Medulla oblongata (tissue), 1 donor: Measurements from ENCODE around the gene FBRSL1.
A peak's percentile ranks its signal among the peaks of the same experiment; 100 is the strongest.
"Not testable (repeated sequence)": the region's sequence is repeated elsewhere in the genome, so short reads cannot be mapped to it uniquely, and the experiment has no call there.

Experiments used
- DNase-seq: peaks from one replicate; pipeline ENCODE4 v3.0.0-alpha.2; 2015; ENCODE audit errors: extremely low spot score

The FBRSL1 gene

DNA sequence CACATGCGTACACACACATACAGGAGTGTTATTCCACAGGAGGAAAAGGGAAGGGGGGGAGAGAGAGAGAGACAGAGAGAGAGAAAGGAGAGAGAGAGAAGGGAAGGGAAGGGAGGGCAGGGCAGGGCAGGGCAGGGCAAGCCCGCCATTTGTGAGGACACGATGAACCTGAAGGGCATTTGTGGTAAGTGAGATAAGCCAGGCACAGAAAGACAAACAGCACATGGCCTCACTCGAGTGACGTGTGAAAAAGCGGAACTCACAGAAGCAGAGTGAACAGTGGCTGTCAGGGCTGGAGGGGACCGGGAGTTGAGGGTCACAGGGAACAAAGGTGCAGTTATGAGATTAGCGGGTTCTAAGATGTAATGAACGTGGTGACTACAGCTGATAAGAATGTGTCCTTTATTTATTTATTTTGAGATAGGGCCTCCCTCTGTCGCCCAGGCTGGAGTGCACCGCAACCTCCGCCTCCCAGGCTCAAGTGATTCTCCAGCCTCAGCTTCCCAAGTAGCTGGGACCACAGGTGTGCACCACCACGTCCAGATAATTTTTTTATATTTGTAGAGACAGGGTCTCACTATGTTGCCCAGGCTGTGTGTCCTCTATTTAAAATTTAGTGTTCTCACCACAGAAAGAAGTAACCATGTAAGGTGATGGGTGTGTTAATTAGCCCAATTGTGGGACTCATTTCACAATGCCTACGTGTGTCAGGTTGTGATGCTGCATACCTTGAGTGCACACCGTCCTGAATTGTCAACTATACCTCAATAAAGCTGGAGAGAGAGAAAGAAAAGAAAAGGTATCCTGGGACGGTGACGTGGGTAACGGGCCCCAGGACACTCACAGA lies 18.7 kb upstream of the FBRSL1 start:
- peak; percentile 32 for DNase-seq

- DNase-seq = no peak
These were observed 18.1 kb upstream of the FBRSL1 start for GRCh38 chr12:132471858-132472255.

DNA sequence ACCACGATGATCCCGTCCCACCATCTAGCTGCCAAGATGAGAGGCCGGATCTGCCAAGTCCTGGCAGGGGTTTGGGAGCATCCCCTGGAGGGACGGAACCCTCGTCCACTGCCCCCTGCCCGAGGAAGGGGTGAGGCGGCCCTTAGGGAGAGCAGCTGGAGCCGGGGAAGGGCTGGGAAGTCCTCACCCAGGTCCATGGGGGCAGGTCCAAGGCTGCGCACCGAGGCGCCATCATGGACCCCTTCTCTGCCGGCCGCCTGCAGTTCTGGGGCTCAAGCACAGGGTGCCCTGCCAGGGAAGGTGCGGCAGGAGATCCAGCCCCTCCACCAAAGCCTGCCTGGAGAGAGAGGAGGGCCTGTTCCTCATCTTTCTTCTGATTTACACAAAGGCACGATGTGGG lies 17.6 kb upstream of the FBRSL1 start:
- DNase-seq = no peak

DNA sequence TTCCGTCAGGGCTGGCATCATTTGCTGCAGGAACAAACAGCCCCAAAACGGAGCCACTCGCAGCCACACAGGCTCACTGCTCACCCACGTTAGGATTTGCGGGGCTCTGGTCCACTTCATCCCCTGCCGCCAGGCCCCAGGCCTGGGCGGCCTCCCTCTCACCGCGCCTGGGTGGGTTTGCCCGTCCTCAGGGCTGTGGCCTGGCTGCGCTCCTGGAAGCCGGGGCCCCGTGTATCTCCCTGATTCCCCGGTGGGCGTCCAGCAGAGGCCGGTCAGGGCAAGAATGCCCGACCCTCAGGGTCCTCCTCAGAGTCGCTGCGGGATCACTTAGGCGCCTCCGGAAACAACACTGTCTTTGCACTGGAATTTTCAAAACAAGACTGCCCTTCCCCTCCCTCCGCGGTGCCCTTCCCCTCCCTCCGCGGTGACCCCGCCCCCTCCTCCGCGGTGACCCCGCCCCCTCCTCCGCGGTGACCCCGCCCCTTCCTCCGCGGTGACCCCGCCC lies 15.7 kb upstream of the FBRSL1 start:
- no peak for DNase-seq

- not testable (repeated sequence) for DNase-seq
These were observed 15.1 kb upstream of the FBRSL1 start for GRCh38 chr12:132474799-132475303.

- DNase-seq = no peak
These were observed 14.5 kb upstream of the FBRSL1 start for GRCh38 chr12:132475304-132476037.

DNA sequence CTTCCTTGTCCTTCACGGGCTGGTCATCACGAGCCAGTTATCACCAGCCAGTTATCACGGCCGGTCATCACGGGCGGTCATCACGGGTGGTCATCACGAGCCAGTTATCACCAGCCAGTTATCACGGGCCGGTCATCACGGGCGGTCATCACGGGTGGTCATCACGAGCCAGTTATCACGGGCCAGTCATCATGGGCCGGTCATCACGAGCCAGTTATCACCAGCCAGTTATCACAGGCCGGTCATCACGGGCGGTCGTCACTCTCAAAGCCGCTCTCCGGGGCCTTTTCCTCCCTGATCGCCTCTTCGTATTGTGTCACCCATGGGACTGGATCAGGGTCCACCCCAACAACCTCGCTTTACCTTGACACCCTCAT lies 13.9 kb upstream of the FBRSL1 start:
- DNase-seq = no peak

DNA sequence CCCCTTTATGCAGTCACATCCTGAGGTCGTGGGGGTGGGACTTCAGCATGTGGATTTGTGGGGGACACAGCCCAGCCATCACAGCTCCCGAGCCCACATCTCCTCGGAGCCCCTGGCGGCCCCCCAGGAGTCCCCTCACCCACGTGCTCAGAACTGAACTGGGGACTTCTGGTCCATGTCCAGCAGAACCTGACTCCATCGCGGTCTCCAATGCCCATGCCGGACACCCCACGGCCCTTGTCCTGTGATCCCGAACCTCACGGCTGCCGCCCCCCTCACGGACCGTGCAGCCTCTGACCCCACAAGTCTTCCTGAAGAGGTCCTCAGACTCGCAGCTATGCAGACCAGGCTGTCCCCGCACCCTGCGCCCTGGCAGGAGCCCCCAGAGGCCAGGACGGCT lies 13.5 kb upstream of the FBRSL1 start:
- DNase-seq = no peak

DNA sequence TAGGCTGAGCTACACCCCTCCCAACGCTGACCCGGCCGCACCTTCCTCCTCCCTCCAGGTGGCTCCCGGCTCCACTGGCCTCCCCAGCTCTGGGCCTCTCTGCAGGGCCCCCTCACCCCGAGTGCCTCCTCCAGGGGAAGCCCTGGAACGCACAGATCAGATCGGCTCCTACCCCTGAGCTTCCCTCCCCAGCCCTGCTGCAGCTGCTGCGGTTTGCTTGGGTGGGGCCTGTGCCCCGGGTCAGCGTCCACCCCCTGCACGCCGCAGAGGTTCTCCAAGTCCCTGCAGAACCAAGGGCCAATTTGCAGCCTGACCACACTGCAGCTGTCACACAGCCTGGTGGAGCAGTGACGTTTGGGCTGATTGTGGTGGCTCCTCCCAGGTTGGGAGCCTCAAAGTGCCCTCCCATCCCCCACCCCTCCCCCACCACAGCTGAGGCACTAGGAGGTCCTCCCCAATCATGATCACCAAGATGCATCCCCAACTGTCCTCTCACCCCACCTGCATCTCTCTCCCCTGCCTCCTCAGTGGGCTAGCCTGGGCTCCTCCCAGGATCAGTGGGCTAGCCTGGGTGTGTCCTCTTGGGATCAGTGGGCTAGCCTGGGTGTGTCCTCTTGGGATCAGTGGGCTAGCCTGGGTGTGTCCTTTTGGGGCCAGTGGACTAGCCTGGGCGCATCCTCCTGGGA lies 12.8 kb upstream of the FBRSL1 start:
- DNase-seq = no peak

DNA sequence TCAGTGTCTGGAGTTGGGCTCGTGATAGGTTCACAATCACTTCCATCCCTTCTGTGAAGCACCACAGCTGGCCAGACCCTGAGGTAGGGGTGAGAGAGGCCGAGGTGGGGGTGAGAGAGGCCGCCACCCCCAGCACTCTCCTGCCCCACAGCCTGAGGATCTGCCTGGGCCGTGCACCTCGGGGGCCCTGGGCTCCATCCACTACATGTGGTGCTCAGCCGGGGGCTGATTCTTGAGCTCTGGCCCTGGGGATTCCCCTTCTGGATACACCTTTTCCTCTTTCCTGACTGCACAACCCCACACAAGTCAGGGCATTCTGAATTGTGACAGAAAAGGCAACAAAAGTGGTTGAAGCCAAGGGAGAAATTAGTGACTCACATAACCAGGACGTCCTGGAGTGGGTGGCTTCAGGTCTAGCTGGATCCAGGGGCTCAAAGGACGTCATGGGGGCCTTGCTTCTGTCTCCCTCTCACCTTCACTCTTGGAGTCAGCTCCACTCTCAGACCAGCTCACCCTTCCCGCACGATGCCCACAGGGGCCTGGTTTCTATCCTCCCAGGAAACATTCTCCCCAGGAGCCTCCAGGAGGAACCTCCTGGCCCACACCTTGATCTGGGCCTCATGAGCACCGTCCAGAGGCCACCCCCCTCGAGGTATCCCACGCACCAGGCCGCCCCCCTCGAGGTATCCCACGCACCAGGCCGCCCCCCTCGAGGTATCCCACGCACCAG lies 12.1 kb upstream of the FBRSL1 start:
- DNase-seq = no peak

- no peak for DNase-seq
These were observed 11.5 kb upstream of the FBRSL1 start for GRCh38 chr12:132478433-132478803.

DNA sequence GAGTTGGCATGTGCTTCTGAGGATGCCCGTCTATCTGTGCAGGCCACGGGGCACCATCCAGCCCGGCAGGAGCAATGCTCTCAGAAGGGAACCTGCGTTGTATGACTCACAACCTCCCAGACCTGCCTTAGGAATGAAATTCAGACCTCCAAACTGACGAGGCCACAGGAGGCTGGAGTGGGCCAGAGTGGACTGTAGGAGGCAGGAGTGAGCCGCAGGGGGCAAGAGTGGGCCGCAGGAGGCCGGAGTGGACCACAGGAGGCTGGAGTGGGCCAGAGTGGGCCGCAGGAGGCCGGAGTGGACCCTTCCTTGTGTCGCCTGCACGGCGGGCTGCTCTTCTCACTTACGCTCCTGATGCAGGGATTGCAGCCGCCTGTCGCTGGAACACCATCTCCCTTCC lies 11.1 kb upstream of the FBRSL1 start:
- no peak for DNase-seq

- DNase-seq = no peak
These were observed 10.7 kb upstream of the FBRSL1 start for GRCh38 chr12:132479291-132479690.

DNA sequence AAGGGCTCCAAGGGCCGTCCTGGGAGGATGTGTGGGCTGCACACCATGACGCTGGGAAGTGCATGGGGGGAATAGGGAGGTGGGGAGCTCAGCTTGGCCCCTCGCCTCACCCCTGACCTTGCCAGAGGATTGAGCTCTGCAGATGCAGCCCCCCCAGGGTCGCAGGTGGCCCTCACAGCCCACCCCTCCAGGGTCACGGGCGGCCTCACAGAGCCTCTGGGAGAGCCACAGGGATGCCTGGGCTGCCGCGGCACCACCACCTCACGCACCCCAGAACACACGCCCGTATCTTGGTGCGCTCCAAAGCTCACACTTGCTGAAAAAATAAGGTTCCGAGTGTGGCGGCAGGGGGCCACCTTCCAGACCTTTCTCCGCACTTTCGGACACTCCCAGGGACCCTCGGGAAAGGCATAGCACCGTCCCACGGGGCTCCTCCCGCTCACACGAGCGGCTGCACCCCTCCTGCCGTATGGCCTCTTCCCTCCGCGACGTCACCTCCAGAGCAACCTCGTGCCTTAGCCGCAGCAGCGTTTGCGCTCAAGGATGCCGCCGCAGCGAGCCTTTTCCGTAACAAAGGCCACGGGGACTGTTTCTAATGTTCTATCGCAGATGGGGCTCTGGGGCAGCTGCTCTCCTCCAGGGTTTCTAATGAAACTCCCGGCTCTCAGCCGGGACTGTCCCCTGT lies 9.9 kb upstream of the FBRSL1 start:
- no peak for DNase-seq

DNA sequence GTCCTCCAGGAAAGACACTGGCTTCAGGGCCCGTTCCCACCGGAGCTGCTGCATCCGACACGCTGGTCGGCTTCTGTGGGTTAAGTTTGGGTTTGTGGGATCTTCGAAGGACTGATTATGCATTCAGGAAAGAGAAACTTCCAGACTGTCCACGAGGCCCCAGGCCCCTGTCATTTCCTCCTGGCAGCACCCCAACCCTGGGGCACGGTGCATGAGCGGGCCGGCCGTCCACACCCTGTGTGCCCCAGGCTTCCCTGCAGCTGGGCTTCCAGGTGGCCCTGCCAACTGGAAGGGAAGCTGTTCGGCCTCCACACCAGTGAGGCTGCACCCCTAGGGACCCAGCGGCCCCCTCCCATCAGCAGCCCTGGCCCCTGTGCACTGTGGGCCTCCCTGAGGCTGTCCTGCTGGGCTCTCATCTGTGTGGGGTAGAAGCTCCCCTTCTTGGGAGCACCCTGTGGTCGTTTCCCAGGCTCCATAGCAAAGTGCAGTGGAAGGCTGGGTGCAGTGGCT lies 9.3 kb upstream of the FBRSL1 start:
- no peak for DNase-seq

DNA sequence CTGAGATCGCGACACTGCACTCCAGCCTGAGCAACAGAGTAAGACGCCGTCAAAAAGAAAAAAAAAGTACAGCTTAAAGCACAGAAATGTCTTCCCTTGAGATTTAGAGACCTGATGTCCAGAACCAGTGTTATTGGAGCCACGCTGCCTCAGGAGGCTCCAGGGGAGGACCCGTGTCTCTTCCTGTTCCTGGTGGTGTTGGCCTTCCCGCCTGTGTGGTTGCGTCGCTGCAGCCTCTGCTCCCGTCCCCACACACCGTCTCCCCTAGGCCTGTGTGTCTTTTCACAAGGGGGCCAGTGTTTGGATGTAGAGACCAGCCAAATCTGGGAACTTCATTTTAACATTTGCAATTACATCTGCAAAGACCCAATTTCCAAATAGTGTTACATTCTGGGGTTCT lies 8.6 kb upstream of the FBRSL1 start:
- DNase-seq = no peak

GRCh38 chr12:132481771-132482745 lies 7.9 kb upstream of the FBRSL1 start:
- no peak for DNase-seq

DNA sequence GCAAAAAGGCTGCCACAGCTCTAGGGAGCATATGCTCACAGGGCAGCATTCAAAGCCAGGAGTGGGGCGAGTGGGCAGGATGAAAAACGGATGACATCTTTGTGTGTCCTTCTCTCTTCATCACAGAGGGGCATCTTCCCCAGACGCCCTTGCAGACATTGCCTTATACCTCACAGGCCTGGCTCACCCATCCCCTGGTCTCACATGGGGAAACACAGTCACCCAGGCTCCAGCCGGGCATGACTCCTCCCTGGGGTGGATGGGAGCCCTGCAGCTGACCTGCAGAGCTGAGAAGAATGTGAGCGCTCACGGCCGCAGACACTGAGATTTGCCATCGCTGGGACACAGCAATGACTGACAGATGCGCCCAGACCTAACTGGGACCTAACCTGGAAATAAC lies 7.2 kb upstream of the FBRSL1 start:
- no peak for DNase-seq

DNA sequence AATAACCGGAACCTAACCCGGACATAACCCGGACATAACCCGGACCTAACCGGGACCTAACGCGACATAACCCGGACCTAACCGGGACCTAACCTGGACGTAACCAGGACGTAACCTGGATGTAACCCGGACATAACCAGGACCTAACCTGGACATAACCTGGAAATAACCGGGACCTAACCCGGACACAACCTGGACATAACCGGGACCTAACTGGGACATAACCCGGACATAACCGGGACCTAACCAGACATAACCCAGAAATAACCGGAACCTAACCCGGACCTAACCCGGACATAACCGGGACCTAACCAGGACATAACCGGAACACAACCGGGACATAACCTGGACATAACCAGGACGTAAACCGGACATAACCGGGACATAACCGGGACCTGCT lies 6.7 kb upstream of the FBRSL1 start:
- no peak for DNase-seq

DNA sequence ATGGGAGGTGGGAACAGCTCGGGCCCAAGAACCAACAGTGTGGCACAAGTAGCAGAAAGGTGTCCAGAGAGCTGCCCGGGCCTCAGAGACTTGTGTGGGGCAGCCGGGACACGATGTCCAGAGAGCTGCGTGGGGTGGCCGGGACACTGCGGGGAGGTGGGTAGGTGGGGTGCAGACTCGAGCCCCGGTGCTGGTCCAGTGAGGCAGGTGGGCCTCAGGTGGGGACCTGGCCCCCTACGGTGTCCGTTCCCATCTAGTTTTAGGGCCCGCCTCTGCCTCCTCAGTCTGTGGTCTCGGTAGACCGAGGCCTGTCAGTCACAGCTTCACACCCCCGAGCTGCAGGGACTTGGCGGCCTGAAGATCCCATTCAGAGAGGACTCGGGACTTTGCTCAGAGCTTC lies 6.3 kb upstream of the FBRSL1 start:
- no peak for DNase-seq
